HepG2 (cell line): ENCODE results near the gene MAP6D1. TPM values are rescaled to one million over a fixed set of nuclear protein-coding genes. Genes with fewer than 3 reads are reported as not detected.

ENCODE experiments used
- ATAC-seq: fragments of 200-7000 bp; cut with Tn5 transposase; 3 replicates; pipeline ENCODE4 v1.9.1; 2020; ENCODE audit warnings: mild to moderate bottlenecking, moderate library complexity
- BruUV-seq: library from RNA; stranded (reverse); fragments of 400-500 nt; replicated peaks from 2 replicates; lab custom pipeline; 2021; lab: Mats Ljungman, UMichigan
- CTCF ChIA-PET: fragments of 300-600 bp; formaldehyde crosslinking; extraction: SDS; loops from one replicate; lab custom pipeline; 2021; ENCODE audit warnings: low total read pairs, inconsistent platforms, low intra/inter-chr PET ratio; lab: Yijun Ruan, JAX
- POLR2A ChIA-PET: fragments of 350-600 bp; sonication (Branson Sonifier 250); formaldehyde crosslinking; loops from one replicate; lab custom pipeline; 2020; ENCODE audit warnings: antibody characterized with exemption, inconsistent platforms; lab: Yijun Ruan, JAX
- DNase-seq: peaks from one replicate; pipeline ENCODE4 v3.0.0-alpha.2; 2015; ENCODE audit warnings: low spot score
- FAIRE-seq: peaks from 3 replicates; lab custom pipeline; 2011; peaks lifted over from hg19 to GRCh38; lab: Jason Lieb, UNC
- H2AFZ ChIP-seq: one replicate; pipeline ENCODE4 v1.6.1; 2011; ENCODE audit warnings: low read length, inconsistent platforms
- H3K27ac ChIP-seq: fragments of 300-600 bp; 3 replicates; pipeline ENCODE4 v1.8.0; 2011; ENCODE audit warnings: mixed run types, mild to moderate bottlenecking, mixed read lengths, low read length, inconsistent platforms; ENCODE audit not compliant: insufficient read depth; ENCODE audit errors: extremely low read length
- H3K27me3 ChIP-seq, 2 experiments: fragments of 200-600 bp in 1 of 2; 2 replicates in 1 of 2; 3 replicates in 1 of 2; pipeline versions ENCODE4 v1.6.0 to v1.8.0; 2011; ENCODE audit warnings: low read length in 2 of 2, mild to moderate bottlenecking in 2 of 2, moderate library complexity in 2 of 2, inconsistent platforms in 1 of 2; ENCODE audit not compliant: insufficient read depth in 2 of 2, control insufficient read depth in 1 of 2
- H3K36me3 ChIP-seq, 2 experiments: fragments of 200-600 bp in 1 of 2; replicated peaks in 1 of 2; 2 replicates in 1 of 2; 3 replicates in 1 of 2; pipeline versions ENCODE4 v1.5.1 to v1.8.0; 2011; ENCODE audit warnings: low read length in 2 of 2, inconsistent platforms in 1 of 2; ENCODE audit not compliant: insufficient read depth in 2 of 2, control insufficient read depth in 1 of 2
- H3K4me1 ChIP-seq: 2 replicates; pipeline ENCODE4 v1.5.1; 2012; ENCODE audit warnings: low read length, inconsistent platforms; ENCODE audit not compliant: insufficient read depth
- H3K4me2 ChIP-seq: 2 replicates; pipeline ENCODE4 v1.6.0; 2011; ENCODE audit warnings: low read depth, low read length, inconsistent platforms
- H3K4me3 ChIP-seq, 3 experiments: fragments of 200-600 bp in 1 of 3; sonication (generic), shearing (Covaris generic) in 1 of 3; replicated peaks in 1 of 3; 2 replicates each; pipeline ENCODE4 v1.5.1; 2011 to 2016; ENCODE audit warnings: low read length in 3 of 3, inconsistent platforms in 2 of 3, low read depth in 2 of 3, mild to moderate bottlenecking in 2 of 3, control low read depth in 1 of 3, mixed read lengths in 1 of 3; ENCODE audit not compliant: insufficient read depth in 1 of 3
- H3K79me2 ChIP-seq: one replicate; pipeline ENCODE4 v1.6.1; 2011; ENCODE audit warnings: low read length, inconsistent platforms; ENCODE audit not compliant: insufficient read depth
- H3K9ac ChIP-seq: 2 replicates; pipeline ENCODE4 v1.6.0; 2011; ENCODE audit warnings: mild to moderate bottlenecking, low read depth, low read length, inconsistent platforms; ENCODE audit not compliant: insufficient read depth
- H3K9me3 ChIP-seq: 2 replicates; pipeline ENCODE4 v1.5.1; 2012; ENCODE audit warnings: mild to moderate bottlenecking, low read length
- H4K20me1 ChIP-seq: 2 replicates; pipeline ENCODE4 v1.6.0; 2011; ENCODE audit warnings: inconsistent platforms, mild to moderate bottlenecking, low read length, moderate library complexity; ENCODE audit not compliant: insufficient read depth
- DNMT3B ChIP-seq: conservative IDR thresholded peaks from 2 replicates; pipeline ENCODE4 v1.6.1; 2016; ENCODE audit warnings: missing biosample characterization, control low read depth
- FOXC1 ChIP-seq: sonication (generic); formaldehyde crosslinking; IDR thresholded peaks from 2 replicates; pipeline ENCODE4 v1.8.0; 2022; ENCODE audit warnings: mild to moderate bottlenecking, missing genetic modification reagents, borderline replicate concordance
- JUN ChIP-seq: sonication (generic); formaldehyde crosslinking; IDR thresholded peaks from 2 replicates; pipeline ENCODE4 v1.4.0; 2020; ENCODE audit warnings: mild to moderate bottlenecking, missing genetic modification reagents
- RFXAP ChIP-seq: sonication (generic); formaldehyde crosslinking; IDR thresholded peaks from 2 replicates; pipeline ENCODE4 v1.4.0; 2020; ENCODE audit warnings: missing genetic modification reagents, borderline replicate concordance
- SRSF4 ChIP-seq: fragments of 200-400 bp; formaldehyde crosslinking; IDR thresholded peaks from one replicate; pipeline ENCODE4 v1.6.1; 2018; ENCODE audit warnings: mild to moderate bottlenecking, low read depth, low read length, moderate library complexity; ENCODE audit not compliant: poor library complexity, severe bottlenecking
- THAP11 ChIP-seq: IDR thresholded peaks from 2 replicates; pipeline ENCODE4 v1.6.1; 2016; ENCODE audit warnings: missing biosample characterization, missing genetic modification reagents
- ZFP36 ChIP-seq: fragments of 150-350 bp; IDR thresholded peaks from 2 replicates; pipeline ENCODE4 v1.6.1; 2018; ENCODE audit warnings: borderline replicate concordance, low read length, low read depth; ENCODE audit not compliant: partially characterized antibody
- ZNF564 ChIP-seq: sonication (generic); formaldehyde crosslinking; IDR thresholded peaks from 2 replicates; pipeline ENCODE4 v1.8.1; 2023; ENCODE audit warnings: mild to moderate bottlenecking, missing genetic modification reagents
- ZNF570 ChIP-seq: sonication (generic); formaldehyde crosslinking; IDR thresholded peaks from 2 replicates; pipeline ENCODE4 v1.4.0; 2020; ENCODE audit warnings: mild to moderate bottlenecking, missing genetic modification reagents, borderline replicate concordance
- ZNF713 ChIP-seq: sonication (generic); formaldehyde crosslinking; IDR thresholded peaks from 2 replicates; pipeline ENCODE4 v1.4.0; 2020; ENCODE audit warnings: mild to moderate bottlenecking, missing genetic modification reagents
- ZNF850 ChIP-seq: sonication (generic); formaldehyde crosslinking; conservative IDR thresholded peaks from 2 replicates; pipeline ENCODE4 v1.9.0; 2021; ENCODE audit warnings: mild to moderate bottlenecking, missing genetic modification reagents
- WGBS: methylation state at CpG from one replicate; pipeline ENCODE4 v1.1.6; 2017; ENCODE audit warnings: low lambda C conversion rate; 5-methylcytosine and 5-hydroxymethylcytosine counted together
- in situ Hi-C: cut with HindIII; loops from 2 replicates; pipeline ENCODE4 v1.10.0; 2017; ENCODE audit warnings: low pct_unique_long_range_greater_than_20kb; ENCODE audit not compliant: extremely low pct_ligation_motif_present
- intact Hi-C: fragments of 100-400 bp; cut with micrococcal nuclease; formaldehyde crosslinking; loops from one replicate; pipeline ENCODE4 v1.10.0; 2022; ENCODE audit not compliant: unreplicated experiment
- polyA plus RNA-seq, 8 experiments: library from polyadenylated mRNA; depleted of rRNA in 3 of 8; stranded (reverse) in 7 of 8; unstranded in 1 of 8; fragments of >200 nt; fragmentation: Illumina TruSeq in 4 of 8; extraction: Trizol in 4 of 8; gene quantifications; 2 replicates each; pipeline versions ENCODE4 v1.2.1 to v1.2.3, GENCODE V29; 2011 to 2016; ENCODE audit warnings: low read depth in 4 of 8, missing spikeins in 1 of 8, mixed read lengths in 1 of 8; ENCODE audit not compliant: insufficient read depth in 1 of 8
- total RNA-seq, 5 experiments: library from RNA; depleted of rRNA; stranded (reverse); fragments of >200 nt; fragmentation: Illumina TruSeq; extraction: Trizol; gene quantifications; 2 replicates each; pipeline ENCODE4 v1.2.3, GENCODE V29; 2016; ENCODE audit warnings: low read depth in 1 of 5
- TF ChIP-seq, protein P1 (sequence below): sonication (generic); formaldehyde crosslinking; IDR thresholded peaks from 2 replicates; pipeline ENCODE4 v1.5.0; 2020; ENCODE audit warnings: mild to moderate bottlenecking, missing genetic modification reagents
- TF ChIP-seq, protein P2 (sequence below): sonication (generic); formaldehyde crosslinking; IDR thresholded peaks from 2 replicates; pipeline ENCODE4 v1.5.0; 2020; ENCODE audit warnings: missing genetic modification reagents, mild to moderate bottlenecking, borderline replicate concordance

Gene MAP6D1
- total and polyA plus RNA-seq, 2 of the 13 experiments (the other 11 are each of a cell fraction or from before 2014, with no cell fraction given) = 0.12 to 0.62 TPM

DNA sequence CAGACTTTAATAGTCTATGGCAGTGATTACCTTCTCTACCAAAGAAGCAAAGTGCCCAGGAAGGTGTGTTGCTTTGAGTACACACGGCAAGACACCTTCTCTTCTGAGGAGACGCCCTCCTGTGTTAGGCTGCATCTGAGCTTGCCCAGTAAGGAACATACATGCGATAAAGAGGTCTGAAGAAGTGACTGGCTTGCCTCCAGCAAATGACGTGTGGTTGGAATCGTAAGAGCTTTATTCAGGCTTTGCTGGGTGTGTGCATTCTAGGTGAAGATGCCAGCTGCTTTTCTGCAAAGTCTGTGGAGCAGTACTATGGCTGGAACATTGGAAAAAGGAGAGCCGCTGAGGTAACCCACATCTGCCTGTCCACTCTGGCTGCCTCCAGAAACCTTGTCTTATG lies 22.4 kb downstream of the MAP6D1 start:
- Histone ChIP-seq H3K9me3 (no peaks in the 10 kb centered on the region), H3K4me2 (no peak overlapping the region), H3K4me3 (no peak overlapping the region), H3K36me3 (peaks cover 37 to 85% of the 10 kb centered on the region in 2 experiments), H3K9ac (no peak overlapping the region), H3K27ac (no peak overlapping the region), H3K79me2 (no peaks in the 10 kb centered on the region), H4K20me1 (no peaks in the 10 kb centered on the region), H3K27me3 (no peaks in the 10 kb centered on the region), H2AFZ (no peak overlapping the region), H3K4me1 (no peaks in the 10 kb centered on the region)
- FAIRE-seq (no peak), ATAC-seq (no peak), DNase-seq (no peak)
- ChIA-PET CTCF (no interaction called here), POLR2A (no interaction called here)
- intact Hi-C loops (no loop called here), in situ Hi-C loops (no loop called here)
- 96% methylated on average over 6 of the region's 6 CpGs for WGBS
- TF ChIP-seq JUN (CRISPR knock-in tag) (no peak), SRSF4 (no peak), DNMT3B (no peak), THAP11 (CRISPR knock-in tag) (no peak), RFXAP (no peak), ZNF850 (CRISPR knock-in tag) (no peak), ZFP36 (no peak), FOXC1 (CRISPR knock-in tag) (no peak), ZNF713 (CRISPR knock-in tag) (no peak), ZNF564 (CRISPR knock-in tag) (no peak), ZNF570 (CRISPR knock-in tag) (no peak)
- TF ChIP-seq, protein P1, sequence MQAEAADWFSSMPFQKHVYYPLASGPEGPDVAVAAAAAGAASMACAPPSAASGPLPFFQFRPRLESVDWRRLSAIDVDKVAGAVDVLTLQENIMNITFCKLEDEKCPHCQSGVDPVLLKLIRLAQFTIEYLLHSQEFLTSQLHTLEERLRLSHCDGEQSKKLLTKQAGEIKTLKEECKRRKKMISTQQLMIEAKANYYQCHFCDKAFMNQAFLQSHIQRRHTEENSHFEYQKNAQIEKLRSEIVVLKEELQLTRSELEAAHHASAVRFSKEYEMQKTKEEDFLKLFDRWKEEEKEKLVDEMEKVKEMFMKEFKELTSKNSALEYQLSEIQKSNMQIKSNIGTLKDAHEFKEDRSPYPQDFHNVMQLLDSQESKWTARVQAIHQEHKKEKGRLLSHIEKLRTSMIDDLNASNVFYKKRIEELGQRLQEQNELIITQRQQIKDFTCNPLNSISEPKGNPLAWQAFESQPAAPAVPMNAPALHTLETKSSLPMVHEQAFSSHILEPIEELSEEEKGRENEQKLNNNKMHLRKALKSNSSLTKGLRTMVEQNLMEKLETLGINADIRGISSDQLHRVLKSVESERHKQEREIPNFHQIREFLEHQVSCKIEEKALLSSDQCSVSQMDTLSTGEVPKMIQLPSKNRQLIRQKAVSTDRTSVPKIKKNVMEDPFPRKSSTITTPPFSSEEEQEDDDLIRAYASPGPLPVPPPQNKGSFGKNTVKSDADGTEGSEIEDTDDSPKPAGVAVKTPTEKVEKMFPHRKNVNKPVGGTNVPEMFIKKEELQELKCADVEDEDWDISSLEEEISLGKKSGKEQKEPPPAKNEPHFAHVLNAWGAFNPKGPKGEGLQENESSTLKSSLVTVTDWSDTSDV (CRISPR knock-in tag) = no peak
- TF ChIP-seq, protein P2, sequence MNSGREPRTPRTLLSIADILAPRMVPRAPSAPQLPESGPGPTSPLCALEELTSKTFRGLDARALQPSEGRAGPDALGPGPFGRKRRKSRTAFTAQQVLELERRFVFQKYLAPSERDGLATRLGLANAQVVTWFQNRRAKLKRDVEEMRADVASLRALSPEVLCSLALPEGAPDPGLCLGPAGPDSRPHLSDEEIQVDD = no peak
- BruUV-seq = no TSS peak
